ENCODE results near the gene CTNNA3. TPM values are rescaled to one million over a fixed set of nuclear protein-coding genes. Genes with fewer than 3 reads are reported as not detected.

Gene CTNNA3
- total RNA-seq, 1 experiment from 2014 or later, result 0.32 TPM

- Histone ChIP-seq H3K79me2 (ENCODE audit: insufficient read depth, low read length) (no peaks in the 10 kb centered on the region), H2AFZ (ENCODE audit: low read depth, low read length, poor library complexity, severe bottlenecking) (no peak overlapping the region), H3K27ac (ENCODE audit: low read depth, low read length) (no peak overlapping the region), H3K9me3 (ENCODE audit: control insufficient read depth in 1 of 2, insufficient read depth in 1 of 2, low read depth in 1 of 2, low read length in 2 of 2) (no peaks in the 10 kb centered on the region), H3K9me2 (ENCODE audit: insufficient read depth) (no peaks in the 10 kb centered on the region), H3K4me1 (ENCODE audit: control insufficient read depth in 1 of 2, insufficient read depth in 2 of 2, low read length in 2 of 2) (no peaks in the 10 kb centered on the region), H4K20me1 (ENCODE audit: insufficient read depth) (no peaks in the 10 kb centered on the region), H3K4me3 (replicated peaks in 1 of 2; ENCODE audit: low read depth in 1 of 2, low read length in 2 of 2) (no peak overlapping the region), H3K27me3 (ENCODE audit: insufficient read depth, low read length) (no peaks in the 10 kb centered on the region), H3K36me3 (ENCODE audit: control insufficient read depth in 1 of 2, insufficient read depth in 2 of 2, low read length in 2 of 2) (no peaks in the 10 kb centered on the region), H3K4me2 (ENCODE audit: low read length) (no peak overlapping the region), H3K9ac (ENCODE audit: low read length) (no peak overlapping the region)
- no peak for DNase-seq (ENCODE audit: low read depth, low spot score)
- no peak for ATAC-seq
- intact Hi-C loops (cut with micrococcal nuclease), result no loop called here
- ChIA-PET POLR2A (no interaction called here), CTCF (no interaction called here), RAD21 (ENCODE audit: low non-redundant PET in 1 of 2, low total read pairs in 2 of 2, uncharacterized antibody in 2 of 2, unreplicated experiment in 2 of 2) (no interaction called here)
- TF ChIP-seq POLR2A (IDR thresholded peaks at IDR 0.05; ENCODE audit: borderline replicate concordance, extremely low read depth, insufficient read depth, insufficient read length) (no peak), POLR2AphosphoS5 (IDR thresholded peaks at IDR 0.05; ENCODE audit: low read depth, low read length) (no peak), SRF (IDR thresholded peaks at IDR 0.05; ENCODE audit: low read depth) (no peak), ZNF274 (IDR thresholded peaks at IDR 0.05; ENCODE audit: low read depth, low read length) (no peak), ZBTB33 (IDR thresholded peaks at IDR 0.05; ENCODE audit: extremely low read depth, insufficient replicate concordance, low read length) (no peak), EZH2 (IDR thresholded peaks at IDR 0.05) (no peak), REST (IDR thresholded peaks at IDR 0.05; ENCODE audit: low read depth) (no peak), ELF1 (IDR thresholded peaks at IDR 0.05; ENCODE audit: borderline replicate concordance, low read depth) (no peak), ATF3 (IDR thresholded peaks at IDR 0.05) (no peak), TCF7L2 (IDR thresholded peaks at IDR 0.05; ENCODE audit: borderline replicate concordance, extremely low read depth, insufficient read depth, insufficient read length) (no peak), EGR1 (IDR thresholded peaks at IDR 0.05; ENCODE audit: low read depth) (no peak), CBX3 (IDR thresholded peaks at IDR 0.05; ENCODE audit: low read depth) (no peak), ZFX (IDR thresholded peaks at IDR 0.05) (no peak), CEBPB (IDR thresholded peaks at IDR 0.05; ENCODE audit: low read depth) (no peak), MAX (IDR thresholded peaks at IDR 0.05) (no peak)
- no TSS peak for BruUV-seq (replicated peaks)
Observed at GRCh38 chr10:66760941-66761340, 935.1 kb downstream of the CTNNA3 start.
